Hepatocyte (in vitro differentiated cells): Measurements from ENCODE around the gene SKA3.

Experiments
- CTCF ChIP-seq: fragments of 200-600 bp; sonication (generic); IDR thresholded peaks from 2 replicates; pipeline ENCODE4 v1.5.1; 2016; ENCODE audit warnings: antibody characterized with exemption, mild to moderate bottlenecking; ENCODE audit not compliant: poor library complexity
- EZH2 ChIP-seq: fragments of 200-600 bp; sonication (generic); IDR thresholded peaks from 2 replicates; pipeline ENCODE4 v1.6.1; 2016; ENCODE audit warnings: antibody characterized with exemption, mild to moderate bottlenecking, borderline replicate concordance

- no peak for TF ChIP-seq EZH2
- no peak for TF ChIP-seq CTCF
Measured at GRCh38 chr13:21137696-21138095, 38.7 kb downstream of the SKA3 start.
